Hepatocyte (in vitro differentiated cells): Measurements from ENCODE around the gene TSPAN12.

Experiments used
- CTCF ChIP-seq: fragments of 200-600 bp; sonication (generic); IDR thresholded peaks from 2 replicates; pipeline ENCODE4 v1.5.1; 2016; ENCODE audit warnings: antibody characterized with exemption, mild to moderate bottlenecking; ENCODE audit not compliant: poor library complexity
- EZH2 ChIP-seq: fragments of 200-600 bp; sonication (generic); IDR thresholded peaks from 2 replicates; pipeline ENCODE4 v1.6.1; 2016; ENCODE audit warnings: antibody characterized with exemption, mild to moderate bottlenecking, borderline replicate concordance
- EZH2phosphoT487 ChIP-seq: fragments of 200-600 bp; sonication (generic); IDR thresholded peaks from one replicate; pipeline ENCODE4 v1.6.1; 2018; ENCODE audit warnings: antibody characterized with exemption, mild to moderate bottlenecking, low read depth, moderate library complexity; ENCODE audit not compliant: unreplicated experiment, severe bottlenecking

GRCh38 chr7:120792861-120793130, 65.1 kb downstream of the TSPAN12 start:
- TF ChIP-seq CTCF (no peak), EZH2 (no peak), EZH2phosphoT487 (no peak)
